ENCODE data around the gene KRTAP16-1. TPM values are rescaled to one million over a fixed set of nuclear protein-coding genes. Genes with fewer than 3 reads are reported as not detected.
"Not testable (repeated sequence)": the region's sequence is repeated elsewhere in the genome, so short reads cannot be mapped to it uniquely, and the experiment has no call there.

The KRTAP16-1 gene
- polyA plus RNA-seq, 1 donor = not detected

DNA sequence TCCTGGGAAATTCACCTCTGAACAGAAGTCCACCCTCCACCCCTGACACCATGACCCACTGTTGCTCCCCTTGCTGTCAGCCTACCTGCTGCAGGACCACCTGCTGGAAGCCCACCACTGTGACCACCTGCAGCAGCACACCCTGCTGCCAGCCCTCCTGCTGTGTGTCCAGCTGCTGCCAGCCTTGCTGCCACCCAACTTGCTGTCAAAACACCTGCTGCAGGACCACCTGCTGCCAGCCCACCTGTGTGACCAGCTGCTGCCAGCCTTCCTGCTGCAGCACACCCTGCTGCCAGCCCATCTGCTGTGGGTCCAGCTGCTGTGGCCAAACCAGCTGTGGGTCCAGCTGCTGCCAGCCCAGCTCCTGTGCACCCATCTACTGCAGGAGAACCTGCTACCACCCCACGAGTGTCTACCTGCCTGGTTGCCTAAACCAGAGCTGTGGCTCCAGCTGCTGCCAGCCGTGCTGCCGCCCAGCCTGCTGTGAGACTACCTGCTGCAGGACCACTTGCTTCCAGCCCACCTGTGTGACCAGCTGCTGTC lies 33.4 kb downstream of the KRTAP16-1 start, which contains the start of gene KRTAP9-7:
Gene KRTAP9-7 (plus strand): TSS at position 51 of the 543 bp plus-strand sequence. CDS start 0 bp downstream, at position 51.
- not testable (repeated sequence) for H3K27me3 ChIP-seq (ENCODE audit: control insufficient read depth, insufficient read depth, low read length); H3K27ac ChIP-seq (ENCODE audit: low read length); H3K4me3 ChIP-seq (ENCODE audit: low read length); H3K9me3 ChIP-seq (ENCODE audit: control insufficient read depth, low read depth, low read length); H3K36me3 ChIP-seq (ENCODE audit: control insufficient read depth, insufficient read depth, low read length); H3K4me1 ChIP-seq (ENCODE audit: control insufficient read depth, insufficient read depth, low read length); DNase-seq
- WGBS (ENCODE audit: insufficient coverage, low lambda C conversion rate) = no CpG with 5 or more reads among the region's 3 CpGs

DNA sequence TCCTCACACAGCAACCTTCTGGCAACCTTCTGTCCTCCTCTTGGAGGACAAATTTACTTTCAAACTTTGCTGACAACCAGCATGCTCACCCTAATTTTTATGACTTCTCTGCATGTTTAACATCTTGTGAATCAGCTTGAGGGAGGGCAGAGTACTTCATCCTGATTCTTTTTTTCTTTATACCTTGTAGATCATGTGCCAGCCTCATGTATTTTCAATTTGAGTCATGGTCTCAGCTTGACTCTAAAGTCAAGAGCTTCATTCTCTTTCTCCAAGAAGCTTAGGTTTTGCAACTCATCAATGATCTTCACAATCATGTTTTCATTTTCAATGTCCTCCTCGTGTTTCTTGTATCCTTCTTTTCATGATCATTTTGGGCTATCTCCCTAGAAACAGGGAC lies 37.3 kb downstream of the KRTAP16-1 start:
- Histone ChIP-seq H3K36me3 (ENCODE audit: control insufficient read depth, insufficient read depth, low read length) (no peaks in the 10 kb centered on the region), H3K27ac (ENCODE audit: low read length) (no peak overlapping the region), H3K9me3 (ENCODE audit: control insufficient read depth, low read depth, low read length) (no peaks in the 10 kb centered on the region), H3K4me3 (ENCODE audit: low read length) (no peak overlapping the region), H3K27me3 (ENCODE audit: control insufficient read depth, insufficient read depth, low read length) (peaks cover 3% of the 10 kb centered on the region), H3K4me1 (ENCODE audit: control insufficient read depth, insufficient read depth, low read length) (no peaks in the 10 kb centered on the region)
- WGBS (ENCODE audit: insufficient coverage, low lambda C conversion rate) = no CpG with 5 or more reads among the region's 1 CpG
- no peak for DNase-seq

DNA sequence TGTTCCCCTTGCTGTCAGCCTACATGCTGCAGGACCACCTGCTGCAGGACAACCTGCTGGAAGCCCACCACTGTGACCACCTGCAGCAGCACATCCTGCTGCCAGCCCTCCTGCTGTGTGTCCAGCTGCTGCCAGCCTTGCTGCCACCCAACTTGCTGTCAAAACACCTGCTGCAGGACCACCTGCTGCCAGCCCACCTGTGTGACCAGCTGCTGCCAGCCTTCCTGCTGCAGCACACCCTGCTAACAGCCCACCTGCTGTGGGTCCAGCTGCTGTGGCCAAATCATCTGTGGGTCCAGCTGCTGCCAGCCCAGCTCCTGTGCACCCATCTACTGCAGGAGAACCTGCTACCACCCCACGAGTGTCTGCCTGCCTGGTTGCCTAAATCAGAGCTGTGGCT lies 37.8 kb downstream of the KRTAP16-1 start:
- not testable (repeated sequence) for H3K4me3 ChIP-seq (ENCODE audit: low read length); H3K4me1 ChIP-seq (ENCODE audit: control insufficient read depth, insufficient read depth, low read length); H3K27ac ChIP-seq (ENCODE audit: low read length); H3K27me3 ChIP-seq (ENCODE audit: control insufficient read depth, insufficient read depth, low read length); H3K36me3 ChIP-seq (ENCODE audit: control insufficient read depth, insufficient read depth, low read length); H3K9me3 ChIP-seq (ENCODE audit: control insufficient read depth, low read depth, low read length); DNase-seq
- WGBS (ENCODE audit: insufficient coverage, low lambda C conversion rate) = no CpG with 5 or more reads among the region's 1 CpG

DNA sequence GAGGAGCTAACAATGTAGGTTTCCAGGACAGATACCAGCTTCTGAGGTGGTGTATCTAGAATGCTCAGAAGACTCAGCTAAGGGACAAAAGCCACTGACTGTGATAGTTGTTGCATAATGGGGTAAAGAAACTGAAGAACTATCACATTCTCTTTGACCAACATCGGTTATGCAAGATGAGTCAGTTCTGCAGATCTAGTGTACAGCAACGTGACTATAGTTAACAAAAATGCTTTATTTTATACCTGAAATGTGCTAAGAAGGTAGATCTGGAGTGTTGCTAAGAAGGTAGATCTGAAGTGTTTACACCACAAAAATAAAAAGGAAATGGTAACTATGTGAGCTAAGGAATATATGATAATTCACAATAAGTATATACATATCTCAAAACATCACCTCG lies 41.4 kb downstream of the KRTAP16-1 start:
- DNase-seq = no peak
- H3K27me3 ChIP-seq (ENCODE audit: control insufficient read depth, insufficient read depth, low read length) = peaks cover 6% of the 10 kb centered on the region
- WGBS (ENCODE audit: insufficient coverage, low lambda C conversion rate) = no CpG with 5 or more reads among the region's 3 CpGs
- H3K4me1 ChIP-seq (ENCODE audit: control insufficient read depth, insufficient read depth, low read length) = no peaks in the 10 kb centered on the region
- H3K9me3 ChIP-seq (ENCODE audit: control insufficient read depth, low read depth, low read length) = no peaks in the 10 kb centered on the region
- no peak overlapping the region for H3K4me3 ChIP-seq (ENCODE audit: low read length)
- no peaks in the 10 kb centered on the region for H3K36me3 ChIP-seq (ENCODE audit: control insufficient read depth, insufficient read depth, low read length)
- no peak overlapping the region for H3K27ac ChIP-seq (ENCODE audit: low read length)

DNA sequence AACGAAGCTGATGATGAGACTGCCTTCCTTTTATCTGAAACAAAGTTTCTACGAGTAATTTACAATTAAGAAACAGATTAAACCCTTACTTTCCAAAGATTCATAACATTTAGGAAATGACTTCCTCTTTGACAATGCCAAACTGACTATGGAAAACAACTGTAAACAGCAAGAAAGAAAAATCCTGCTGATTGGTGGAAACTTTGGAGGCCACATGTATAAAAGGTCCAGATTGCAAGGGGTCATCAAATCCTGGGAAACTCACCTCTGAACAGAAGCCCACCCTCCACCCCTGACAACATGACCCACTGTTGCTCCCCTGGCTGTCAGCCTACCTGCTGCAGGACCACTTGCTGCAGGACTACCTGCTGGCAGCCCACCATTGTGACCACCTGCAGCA lies 44.0 kb downstream of the KRTAP16-1 start, which contains the start of gene KRTAP9-6:
Gene KRTAP9-6 (plus strand): TSS at position 301 of the 400 bp plus-strand sequence. CDS start 0 bp downstream, at position 301.
- no peak within 1 kb of the TSS for H3K27ac ChIP-seq (ENCODE audit: low read length)
- peaks cover 7% of the 10 kb centered on the region for H3K27me3 ChIP-seq (ENCODE audit: control insufficient read depth, insufficient read depth, low read length)
- H3K36me3 ChIP-seq (ENCODE audit: control insufficient read depth, insufficient read depth, low read length) = no peaks in the 10 kb centered on the region
- no peak within 1 kb of the TSS for H3K4me3 ChIP-seq (ENCODE audit: low read length)
- WGBS (ENCODE audit: insufficient coverage, low lambda C conversion rate) = no CpG with 5 or more reads among the region's 2 CpGs
- H3K9me3 ChIP-seq (ENCODE audit: control insufficient read depth, low read depth, low read length) = no peaks in the 10 kb centered on the region
- no peak for DNase-seq
- H3K4me1 ChIP-seq (ENCODE audit: control insufficient read depth, insufficient read depth, low read length) = no peaks in the 10 kb centered on the region

DNA sequence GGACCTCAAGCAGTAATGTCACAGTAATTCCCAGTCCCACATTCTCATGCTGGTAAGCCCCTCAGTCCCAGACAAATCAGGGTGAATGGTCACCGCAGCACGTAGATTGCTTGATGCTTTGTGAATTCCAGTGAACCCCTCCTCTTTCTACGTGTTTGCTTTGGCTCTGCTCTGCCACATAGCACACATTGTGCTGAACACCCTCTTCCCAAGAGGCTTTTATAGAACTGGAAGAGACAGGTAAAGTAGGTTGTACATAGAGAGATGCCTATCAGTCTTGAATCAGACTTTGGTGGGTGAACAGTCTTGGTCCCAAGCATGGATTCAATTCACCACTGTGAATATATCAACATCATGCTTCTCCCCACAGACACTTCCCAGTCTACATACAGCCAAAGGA lies 44.5 kb downstream of the KRTAP16-1 start:
- no peaks in the 10 kb centered on the region for H3K4me1 ChIP-seq (ENCODE audit: control insufficient read depth, insufficient read depth, low read length)
- no peaks in the 10 kb centered on the region for H3K36me3 ChIP-seq (ENCODE audit: control insufficient read depth, insufficient read depth, low read length)
- no peak for DNase-seq
- peaks cover 7% of the 10 kb centered on the region for H3K27me3 ChIP-seq (ENCODE audit: control insufficient read depth, insufficient read depth, low read length)
- no peaks in the 10 kb centered on the region for H3K9me3 ChIP-seq (ENCODE audit: control insufficient read depth, low read depth, low read length)
- no peak overlapping the region for H3K4me3 ChIP-seq (ENCODE audit: low read length)
- no peak overlapping the region for H3K27ac ChIP-seq (ENCODE audit: low read length)
- no CpG with 5 or more reads among the region's 3 CpGs for WGBS (ENCODE audit: insufficient coverage, low lambda C conversion rate)

DNA sequence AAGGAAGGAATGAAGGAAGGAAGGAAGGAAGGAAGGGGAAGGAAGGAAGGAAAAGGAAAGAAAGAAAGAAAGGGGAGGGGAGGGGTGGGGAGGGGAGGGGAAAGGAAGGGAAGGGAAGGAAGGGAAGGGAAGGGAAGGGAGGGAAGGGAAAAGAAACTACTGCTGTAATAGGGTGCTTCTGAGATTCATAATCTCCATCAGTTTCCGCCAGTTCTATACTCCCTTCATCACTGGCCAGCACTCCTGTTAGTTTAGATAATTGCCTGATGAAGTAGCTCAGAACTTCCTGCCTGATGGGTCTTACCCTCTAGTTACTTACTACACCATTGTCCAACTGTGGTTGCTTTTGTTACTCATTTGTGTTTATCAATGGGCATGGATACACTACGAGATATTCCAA lies 45.9 kb downstream of the KRTAP16-1 start:
- Histone ChIP-seq H3K4me1 (ENCODE audit: control insufficient read depth, insufficient read depth, low read length) (no peaks in the 10 kb centered on the region), H3K36me3 (ENCODE audit: control insufficient read depth, insufficient read depth, low read length) (no peaks in the 10 kb centered on the region), H3K27me3 (ENCODE audit: control insufficient read depth, insufficient read depth, low read length) (peaks cover 7% of the 10 kb centered on the region), H3K4me3 (ENCODE audit: low read length) (no peak overlapping the region), H3K9me3 (ENCODE audit: control insufficient read depth, low read depth, low read length) (no peaks in the 10 kb centered on the region), H3K27ac (ENCODE audit: low read length) (no peak overlapping the region)
- no CpG with 5 or more reads among the region's 2 CpGs for WGBS (ENCODE audit: insufficient coverage, low lambda C conversion rate)
- DNase-seq = no peak

DNA sequence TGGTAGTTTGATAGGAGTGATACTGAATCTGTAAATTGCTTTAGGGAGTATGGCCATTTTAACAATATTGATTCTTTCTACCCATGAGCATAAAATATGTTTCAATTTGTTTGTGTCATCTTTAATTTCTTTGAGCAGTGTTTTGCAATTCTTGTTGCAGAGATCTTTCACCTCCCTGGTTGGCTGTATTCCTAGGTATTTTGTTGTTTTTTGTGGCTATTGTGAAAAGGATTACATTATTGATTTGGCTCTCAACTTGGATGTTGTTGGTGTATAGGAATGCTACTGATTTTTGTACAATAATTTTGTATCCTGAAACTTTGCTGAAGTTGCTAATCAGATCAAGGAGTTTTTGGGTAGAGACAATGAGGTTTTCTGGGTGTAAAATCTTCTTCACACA lies 50.7 kb downstream of the KRTAP16-1 start:
- no peaks in the 10 kb centered on the region for H3K36me3 ChIP-seq (ENCODE audit: control insufficient read depth, insufficient read depth, low read length)
- no peak for DNase-seq
- H3K4me3 ChIP-seq (ENCODE audit: low read length) = no peak overlapping the region
- H3K27ac ChIP-seq (ENCODE audit: low read length) = no peak overlapping the region
- H3K9me3 ChIP-seq (ENCODE audit: control insufficient read depth, low read depth, low read length) = no peaks in the 10 kb centered on the region
- no peaks in the 10 kb centered on the region for H3K4me1 ChIP-seq (ENCODE audit: control insufficient read depth, insufficient read depth, low read length)
- peaks cover 11% of the 10 kb centered on the region for H3K27me3 ChIP-seq (ENCODE audit: control insufficient read depth, insufficient read depth, low read length)

Other genes with a start within 250 kb of the KRTAP16-1 start
- not detected for gene KRTAP2-3, start 249.2 kb downstream of the KRTAP16-1 start, polyA plus RNA-seq
- gene KRTAP2-4, start 243.4 kb downstream of the KRTAP16-1 start, polyA plus RNA-seq = not detected
- not detected for gene KRTAP4-7, start 225.2 kb downstream of the KRTAP16-1 start, polyA plus RNA-seq
- not detected for gene KRTAP4-8, start 211.2 kb downstream of the KRTAP16-1 start, polyA plus RNA-seq
- not detected for gene KRTAP4-16, start 207.1 kb downstream of the KRTAP16-1 start, polyA plus RNA-seq
- gene KRTAP4-9, start 203.9 kb downstream of the KRTAP16-1 start, polyA plus RNA-seq = not detected
- gene KRTAP4-11, start 190.9 kb downstream of the KRTAP16-1 start, polyA plus RNA-seq = not detected
- gene KRTAP4-12, start 185.1 kb downstream of the KRTAP16-1 start, polyA plus RNA-seq = not detected
- gene KRTAP4-6, start 168.8 kb downstream of the KRTAP16-1 start, polyA plus RNA-seq = not detected
- gene KRTAP4-5, start 159.5 kb downstream of the KRTAP16-1 start, polyA plus RNA-seq = not detected
- gene KRTAP4-4, start 148.6 kb downstream of the KRTAP16-1 start, polyA plus RNA-seq = not detected
- gene KRTAP4-3, start 141.1 kb downstream of the KRTAP16-1 start, polyA plus RNA-seq = not detected
- gene KRTAP4-2, start 131.1 kb downstream of the KRTAP16-1 start, polyA plus RNA-seq = not detected
- gene KRTAP4-1, start 124.4 kb downstream of the KRTAP16-1 start, polyA plus RNA-seq = not detected
- gene KRTAP9-1, start 119.4 kb downstream of the KRTAP16-1 start, polyA plus RNA-seq = not detected
- gene KRTAP9-2, start 82.7 kb downstream of the KRTAP16-1 start, polyA plus RNA-seq = not detected
- not detected for gene KRTAP9-3, start 76.9 kb downstream of the KRTAP16-1 start, polyA plus RNA-seq
- gene KRTAP9-8, start 71.3 kb downstream of the KRTAP16-1 start, polyA plus RNA-seq = not detected
- gene KRTAP9-4, start 59.6 kb downstream of the KRTAP16-1 start, polyA plus RNA-seq = not detected
- gene KRTAP9-9, start 53.9 kb downstream of the KRTAP16-1 start, polyA plus RNA-seq = not detected
- not detected for gene KRTAP9-6, start 43.9 kb downstream of the KRTAP16-1 start, polyA plus RNA-seq
- gene KRTAP9-7, start 33.6 kb downstream of the KRTAP16-1 start, polyA plus RNA-seq = not detected
- not detected for gene KRTAP29-1, start 6.5 kb downstream of the KRTAP16-1 start, polyA plus RNA-seq
- gene KRTAP17-1, start 6.4 kb upstream of the KRTAP16-1 start, polyA plus RNA-seq = 0.07 TPM
- gene KRT33A, start 41.5 kb upstream of the KRTAP16-1 start, polyA plus RNA-seq = not detected
- not detected for gene KRT33B, start 60.5 kb upstream of the KRTAP16-1 start, polyA plus RNA-seq
- gene KRT34, start 73.0 kb upstream of the KRTAP16-1 start, polyA plus RNA-seq = not detected
- not detected for gene KRT31, start 88.3 kb upstream of the KRTAP16-1 start, polyA plus RNA-seq
- gene KRT37, start 115.3 kb upstream of the KRTAP16-1 start, polyA plus RNA-seq = not detected
- not detected for gene KRT38, start 131.7 kb upstream of the KRTAP16-1 start, polyA plus RNA-seq
- gene KRT32, start 158.1 kb upstream of the KRTAP16-1 start, polyA plus RNA-seq = not detected
- not detected for gene KRT35, start 171.8 kb upstream of the KRTAP16-1 start, polyA plus RNA-seq
- 0.03 TPM for gene KRT36, start 180.6 kb upstream of the KRTAP16-1 start, polyA plus RNA-seq
- 0.94 TPM for gene KRT13, start 196.3 kb upstream of the KRTAP16-1 start, polyA plus RNA-seq
- 0.79 TPM for gene KRT15, start 209.6 kb upstream of the KRTAP16-1 start, polyA plus RNA-seq
- gene KRT19, start 219.0 kb upstream of the KRTAP16-1 start, polyA plus RNA-seq = 81.9 TPM

Measured in large intestine (tissue), 3 donors.